C4-2B (cell line): Measurements from ENCODE around the gene TEDC1.

ENCODE experiments used
- H3K27ac ChIP-seq: fragments of 450-650 bp; 2 replicates; pipeline ENCODE4 v1.5.1; 2017
- ZFX ChIP-seq: fragments of 450-650 bp; IDR thresholded peaks from 2 replicates; pipeline ENCODE4 v1.6.1; 2017
- TF ChIP-seq, protein P1 (sequence below): fragments of 450-650 bp; conservative IDR thresholded peaks from 2 replicates; pipeline ENCODE4 v1.5.1; 2017; ENCODE audit warnings: mild to moderate bottlenecking

Gene TEDC1

DNA sequence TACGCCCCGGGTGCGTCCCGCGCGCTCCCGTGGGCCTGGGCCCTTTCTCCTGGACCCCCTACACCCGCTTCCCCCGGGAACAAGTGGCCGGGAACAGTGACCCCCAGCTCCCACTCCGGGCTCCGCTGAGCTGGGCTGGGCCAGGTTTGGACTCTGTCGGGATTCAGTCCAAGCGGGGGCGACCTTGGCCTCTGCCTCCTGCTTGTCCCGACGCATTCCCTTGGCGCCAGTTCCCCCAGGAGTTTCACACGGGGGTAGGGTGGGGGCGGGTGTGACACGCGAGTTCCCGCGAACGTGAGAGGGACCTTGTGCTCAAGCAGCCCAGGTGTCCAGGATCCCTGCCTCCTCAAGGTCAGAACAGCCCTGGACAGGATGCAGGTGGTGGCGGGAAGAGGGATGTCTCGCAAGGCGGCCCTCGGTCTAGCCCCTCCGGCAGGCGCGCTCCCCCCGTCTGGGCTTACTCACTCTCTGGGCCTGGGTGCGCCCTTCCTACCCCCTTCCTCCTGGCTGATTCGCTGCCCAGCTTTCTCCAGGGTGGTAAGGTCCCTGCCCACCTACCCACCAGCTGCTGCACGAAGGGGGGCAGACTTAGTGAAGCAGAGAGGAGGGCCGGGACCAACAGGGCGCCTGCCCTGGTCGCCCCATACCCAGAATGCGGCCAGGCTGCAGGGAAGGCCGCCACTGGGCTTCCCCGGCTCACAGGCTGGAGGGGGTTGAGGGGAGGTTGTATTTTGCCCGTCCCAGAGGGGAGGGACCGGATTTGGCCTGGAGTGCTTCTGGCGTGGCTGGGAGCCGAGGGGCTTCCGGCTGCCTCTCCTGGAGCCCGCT, 15.6 kb upstream of the TEDC1 start:
- no peak for TF ChIP-seq ZFX
- TF ChIP-seq, protein P1, sequence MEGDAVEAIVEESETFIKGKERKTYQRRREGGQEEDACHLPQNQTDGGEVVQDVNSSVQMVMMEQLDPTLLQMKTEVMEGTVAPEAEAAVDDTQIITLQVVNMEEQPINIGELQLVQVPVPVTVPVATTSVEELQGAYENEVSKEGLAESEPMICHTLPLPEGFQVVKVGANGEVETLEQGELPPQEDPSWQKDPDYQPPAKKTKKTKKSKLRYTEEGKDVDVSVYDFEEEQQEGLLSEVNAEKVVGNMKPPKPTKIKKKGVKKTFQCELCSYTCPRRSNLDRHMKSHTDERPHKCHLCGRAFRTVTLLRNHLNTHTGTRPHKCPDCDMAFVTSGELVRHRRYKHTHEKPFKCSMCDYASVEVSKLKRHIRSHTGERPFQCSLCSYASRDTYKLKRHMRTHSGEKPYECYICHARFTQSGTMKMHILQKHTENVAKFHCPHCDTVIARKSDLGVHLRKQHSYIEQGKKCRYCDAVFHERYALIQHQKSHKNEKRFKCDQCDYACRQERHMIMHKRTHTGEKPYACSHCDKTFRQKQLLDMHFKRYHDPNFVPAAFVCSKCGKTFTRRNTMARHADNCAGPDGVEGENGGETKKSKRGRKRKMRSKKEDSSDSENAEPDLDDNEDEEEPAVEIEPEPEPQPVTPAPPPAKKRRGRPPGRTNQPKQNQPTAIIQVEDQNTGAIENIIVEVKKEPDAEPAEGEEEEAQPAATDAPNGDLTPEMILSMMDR, result no peak
- peak overlapping the region; percentile 84 for H3K27ac ChIP-seq

- TF ChIP-seq, protein P1, result no peak
- TF ChIP-seq ZFX, result no peak
- peak overlapping the region; percentile 84 for H3K27ac ChIP-seq
Observed at GRCh38 chr14:105476097-105476830, 14.8 kb upstream of the TEDC1 start.

GRCh38 chr14:105476831-105477659, 14.0 kb upstream of the TEDC1 start:
- H3K27ac ChIP-seq, result peak overlapping the region; percentile 84
- TF ChIP-seq ZFX, result no peak
- TF ChIP-seq, protein P1, result no peak

DNA sequence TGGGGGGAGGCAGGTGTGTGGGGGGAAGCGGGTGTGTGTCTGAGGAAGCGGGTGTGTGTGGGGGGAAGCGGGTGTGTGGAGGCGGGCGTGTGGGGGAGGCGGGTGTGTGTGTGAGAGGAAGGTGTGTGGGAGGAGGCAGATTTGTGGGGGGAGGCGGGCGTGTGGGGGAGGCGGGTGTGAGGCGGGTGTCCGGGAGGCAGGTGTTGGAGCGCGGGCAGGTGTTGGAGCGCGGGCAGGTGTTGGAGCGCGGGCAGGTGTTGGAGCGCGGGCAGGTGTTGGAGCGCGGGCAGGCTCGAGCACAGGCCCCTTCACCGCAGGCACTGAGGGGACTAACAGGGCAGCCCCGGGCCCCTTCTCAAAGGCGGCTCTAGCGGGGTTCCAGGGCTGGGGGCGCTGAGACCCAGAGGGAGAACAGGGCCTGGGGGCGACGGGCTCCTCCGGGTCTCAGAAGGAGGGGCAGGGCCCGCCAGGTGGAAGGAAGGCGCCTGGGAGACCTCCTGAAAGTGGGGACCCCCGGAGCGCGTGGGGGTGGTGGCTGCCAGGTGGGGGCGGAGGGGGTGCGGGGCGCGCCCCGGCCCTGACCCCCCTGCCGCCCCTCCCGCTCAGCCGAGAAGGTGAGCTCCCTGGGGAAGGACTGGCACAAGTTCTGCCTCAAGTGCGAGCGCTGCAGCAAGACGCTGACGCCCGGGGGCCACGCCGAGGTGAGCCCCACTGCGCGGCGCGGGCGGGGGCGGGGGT, 13.2 kb upstream of the TEDC1 start:
- no peak overlapping the region for H3K27ac ChIP-seq
- TF ChIP-seq, protein P1, result no peak
- no peak for TF ChIP-seq ZFX

DNA sequence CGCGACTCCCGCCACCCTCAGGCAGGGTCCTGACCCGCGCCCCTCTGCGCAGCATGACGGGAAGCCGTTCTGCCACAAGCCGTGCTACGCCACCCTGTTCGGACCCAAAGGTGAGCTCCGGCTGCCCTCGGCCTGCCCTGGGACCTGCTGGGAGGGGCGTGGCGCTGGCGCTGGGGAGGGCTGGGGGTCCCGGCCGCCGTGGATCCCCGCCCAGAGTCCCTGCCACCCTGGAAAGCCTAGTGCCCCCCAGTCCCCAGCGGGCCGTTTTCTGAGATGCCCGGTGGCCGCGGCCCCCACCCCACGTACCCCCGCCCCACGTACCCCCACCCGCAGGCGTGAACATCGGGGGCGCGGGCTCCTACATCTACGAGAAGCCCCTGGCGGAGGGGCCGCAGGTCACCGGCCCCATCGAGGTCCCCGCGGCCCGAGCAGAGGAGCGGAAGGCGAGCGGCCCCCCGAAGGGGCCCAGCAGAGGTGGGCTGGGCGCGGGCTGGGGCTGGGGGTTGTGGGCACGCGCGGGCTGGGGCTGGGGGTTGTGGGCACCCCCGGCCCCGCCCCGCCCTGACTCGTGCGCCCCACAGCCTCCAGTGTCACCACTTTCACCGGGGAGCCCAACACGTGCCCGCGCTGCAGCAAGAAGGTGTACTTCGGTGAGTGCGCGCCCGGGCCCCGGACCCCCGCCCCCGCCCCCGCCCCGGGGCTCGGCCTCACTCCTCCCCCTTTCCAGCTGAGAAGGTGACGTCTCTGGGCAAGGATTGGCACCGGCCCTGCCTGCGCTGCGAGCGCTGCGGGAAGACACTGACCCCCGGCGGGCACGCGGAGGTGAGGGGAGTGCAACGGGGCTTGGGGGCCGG, 12.4 kb upstream of the TEDC1 start:
- no peak overlapping the region for H3K27ac ChIP-seq
- no peak for TF ChIP-seq ZFX

- TF ChIP-seq, protein P1, result no peak
- no peak for TF ChIP-seq ZFX
- H3K27ac ChIP-seq, result no peak overlapping the region
Observed at GRCh38 chr14:105479431-105480158, 11.5 kb upstream of the TEDC1 start.
